IMR-90 (cell line): Measurements from ENCODE around the gene TTLL4. TPM values are rescaled to one million over a fixed set of nuclear protein-coding genes. Genes with fewer than 3 reads are reported as not detected.
A peak's percentile ranks its signal among the peaks of the same experiment; 100 is the strongest.

Experiments used
- ATAC-seq: fragments of 200-7000 bp; cut with Tn5 transposase; 2 replicates; pipeline ENCODE4 v1.9.1; 2020; ENCODE audit warnings: low read depth, mild to moderate bottlenecking, moderate library complexity
- BruUV-seq: library from RNA; stranded (reverse); fragments of 400-500 nt; replicated peaks from 2 replicates; lab custom pipeline; 2021; lab: Mats Ljungman, UMichigan
- CTCF ChIA-PET: fragments of 300-600 bp; formaldehyde crosslinking; extraction: SDS; loops from one replicate; lab custom pipeline; 2021; ENCODE audit warnings: antibody characterized with exemption; lab: Yijun Ruan, JAX
- POLR2A ChIA-PET: fragments of 300-600 bp; sonication (Branson Sonifier 250); formaldehyde crosslinking; loops from one replicate; lab custom pipeline; 2022; ENCODE audit warnings: antibody characterized with exemption; ENCODE audit not compliant: unreplicated experiment; lab: Charles Lee
- DNase-seq: peaks from one replicate; pipeline ENCODE4 v3.0.0; 2013
- H2AFZ ChIP-seq: replicated peaks from 2 replicates; pipeline ENCODE3; 2013; ENCODE audit warnings: low read length, mild to moderate bottlenecking; ENCODE audit not compliant: poor library complexity
- H2AK5ac ChIP-seq: 2 replicates; pipeline ENCODE4 v1.6.1; 2013; ENCODE audit warnings: low read depth, low read length, inconsistent platforms
- H2AK9ac ChIP-seq: replicated peaks from 2 replicates; pipeline ENCODE3; 2013; ENCODE audit warnings: mild to moderate bottlenecking, low read depth, low read length, moderate library complexity; ENCODE audit not compliant: poor library complexity
- H2BK120ac ChIP-seq: 2 replicates; pipeline ENCODE4 v1.6.1; 2013; ENCODE audit warnings: low read depth, low read length, inconsistent platforms
- H2BK15ac ChIP-seq: 3 replicates; pipeline ENCODE4 v1.6.1; 2013; ENCODE audit warnings: low read depth, low read length, inconsistent platforms
- H2BK20ac ChIP-seq: 2 replicates; pipeline ENCODE4 v1.6.1; 2013; ENCODE audit warnings: low read depth, mild to moderate bottlenecking, inconsistent platforms, low read length, moderate library complexity
- H2BK5ac ChIP-seq: 2 replicates; pipeline ENCODE4 v1.6.1; 2013; ENCODE audit warnings: mild to moderate bottlenecking, low read depth, low read length, inconsistent platforms; ENCODE audit not compliant: poor library complexity, severe bottlenecking
- H3K14ac ChIP-seq: replicated peaks from 2 replicates; pipeline ENCODE4 v1.6.1; 2013; ENCODE audit warnings: low read depth, low read length, inconsistent platforms
- H3K18ac ChIP-seq: 2 replicates; pipeline ENCODE4 v1.6.1; 2013; ENCODE audit warnings: low read depth, low read length, control low read depth
- H3K23ac ChIP-seq: 2 replicates; pipeline ENCODE4 v1.6.1; 2013; ENCODE audit warnings: low read depth, low read length, inconsistent platforms
- H3K27ac ChIP-seq: 2 replicates; pipeline ENCODE4 v1.5.1; 2013; ENCODE audit warnings: mild to moderate bottlenecking, control low read depth, low read length; ENCODE audit not compliant: insufficient read depth
- H3K27me3 ChIP-seq: 2 replicates; pipeline ENCODE4 v1.6.1; 2013; ENCODE audit warnings: low read length; ENCODE audit not compliant: control insufficient read depth, insufficient read depth
- H3K36me3 ChIP-seq: 2 replicates; pipeline ENCODE4 v1.6.1; 2013; ENCODE audit warnings: low read length, mixed read lengths; ENCODE audit not compliant: control insufficient read depth, insufficient read depth
- H3K4ac ChIP-seq: 2 replicates; pipeline ENCODE4 v1.6.1; 2013; ENCODE audit warnings: low read depth, low read length, inconsistent platforms
- H3K4me1 ChIP-seq: 2 replicates; pipeline ENCODE4 v1.6.1; 2013; ENCODE audit warnings: low read length, mixed read lengths; ENCODE audit not compliant: control insufficient read depth, insufficient read depth
- H3K4me2 ChIP-seq: 2 replicates; pipeline ENCODE4 v1.6.1; 2013; ENCODE audit warnings: low read depth, mild to moderate bottlenecking, control low read depth, low read length, moderate library complexity
- H3K4me3 ChIP-seq: 2 replicates; pipeline ENCODE4 v1.5.1; 2013; ENCODE audit warnings: low read depth, mild to moderate bottlenecking, control low read depth, low read length, moderate library complexity; ENCODE audit not compliant: insufficient read depth
- H3K56ac ChIP-seq: 2 replicates; pipeline ENCODE4 v1.6.1; 2013; ENCODE audit warnings: low read length, inconsistent platforms; ENCODE audit not compliant: insufficient read depth; ENCODE audit errors: extremely low read depth
- H3K79me1 ChIP-seq, 2 experiments: 2 replicates each; pipeline ENCODE4 v1.6.1; 2013; ENCODE audit warnings: low read length in 2 of 2, inconsistent platforms in 1 of 2, low read depth in 1 of 2
- H3K9ac ChIP-seq: 2 replicates; pipeline ENCODE4 v1.6.1; 2013; ENCODE audit warnings: low read depth, low read length, control low read depth
- H3K9me1 ChIP-seq: 2 replicates; pipeline ENCODE4 v1.6.1; 2013; ENCODE audit warnings: low read length, inconsistent platforms; ENCODE audit not compliant: insufficient read depth
- H3K9me3 ChIP-seq: 2 replicates; pipeline ENCODE4 v1.6.1; 2013; ENCODE audit warnings: low read length; ENCODE audit not compliant: control insufficient read depth, insufficient read depth
- H4K20me1 ChIP-seq: 2 replicates; pipeline ENCODE4 v1.6.1; 2013; ENCODE audit warnings: low read length, inconsistent platforms; ENCODE audit not compliant: insufficient read depth
- H4K5ac ChIP-seq: 2 replicates; pipeline ENCODE4 v1.6.1; 2013; ENCODE audit warnings: mild to moderate bottlenecking, low read depth, low read length, control low read depth
- H4K8ac ChIP-seq, 2 experiments: 2 replicates each; pipeline ENCODE4 v1.6.1; 2013; ENCODE audit warnings: low read depth in 2 of 2, low read length in 2 of 2, control low read depth in 1 of 2, inconsistent platforms in 1 of 2
- H4K91ac ChIP-seq: 2 replicates; pipeline ENCODE4 v1.6.1; 2013; ENCODE audit warnings: low read depth, low read length, inconsistent platforms; ENCODE audit not compliant: insufficient read depth
- FOS ChIP-seq: fragments of 150-350 bp; IDR thresholded peaks from 2 replicates; pipeline ENCODE4 v1.6.1; 2016; ENCODE audit warnings: low read depth, low read length
- SMC3 ChIP-seq: fragments of 150-350 bp; IDR thresholded peaks from 2 replicates; pipeline ENCODE4 v1.6.1; 2016; ENCODE audit warnings: low read depth, mild to moderate bottlenecking, antibody characterized with exemption, low read length, moderate library complexity
- WGBS, 2 experiments: methylation state at CpG; one replicate each; pipeline versions ENCODE4 v1.1.5 to v1.1.7; 2013; ENCODE audit warnings: missing lambda C conversion rate in 2 of 2; ENCODE audit not compliant: insufficient read length in 1 of 2; ENCODE audit errors: extremely low coverage in 2 of 2; 5-methylcytosine and 5-hydroxymethylcytosine counted together
- dilution Hi-C: fragments of 300-500 bp; cut with HindIII; formaldehyde crosslinking; loops from one replicate; pipeline ENCODE4 v1.14.3; 2018; ENCODE audit warnings: low sequenced_read_pairs; ENCODE audit not compliant: unreplicated experiment
- in situ Hi-C: fragments of 300-500 bp; cut with MboI; formaldehyde crosslinking; loops from 3 replicates; pipeline ENCODE4 v1.14.3; 2019; ENCODE audit warnings: low sequenced_read_pairs, inconsistent platforms, mixed read lengths
- intact Hi-C: fragments of 100-400 bp; cut with micrococcal nuclease; formaldehyde crosslinking; loops from 2 replicates; pipeline ENCODE4 v1.10.0; 2022
- polyA plus RNA-seq, 3 experiments: library from polyadenylated mRNA; depleted of rRNA; stranded (reverse); fragments of >200 nt; gene quantifications; 2 replicates each; pipeline ENCODE4 v1.2.3, GENCODE V29; 2012; ENCODE audit warnings: low replicate concordance in 1 of 3
- total RNA-seq: library from RNA; depleted of rRNA; stranded (reverse); fragments of >200 nt; gene quantifications from 2 replicates; pipeline ENCODE4 v1.2.3, GENCODE V29; 2012

TTLL4 gene
- total and polyA plus RNA-seq, 2 of the 4 experiments (the other 2 are of a cell fraction): 9.0 to 22.9 TPM

GRCh38 chr2:218717262-218717661, 6.6 kb downstream of the TTLL4 start:
- Histone ChIP-seq H3K4me2 (peak overlapping the region; percentile 84; the same call in 1 of the 2 replicates), H4K91ac (no peak overlapping the region), H2BK120ac (no peak overlapping the region), H2BK5ac (no peak overlapping the region), H3K9me3 (no peaks in the 10 kb centered on the region), H3K4me3 (no peak overlapping the region), H3K9ac (no peak overlapping the region), H2BK15ac (no peak overlapping the region), H3K4me1 (peaks cover 10% of the 10 kb centered on the region), H4K8ac (no peak overlapping the region), H3K14ac (no peak overlapping the region), H3K9me1 (peaks cover 16% of the 10 kb centered on the region), H3K18ac (peak overlapping the region; percentile 22; the same call in 1 of the 2 replicates), H3K56ac (no peak overlapping the region), H2AK5ac (no peak overlapping the region), H3K4ac (no peak overlapping the region), H3K27ac (no peak overlapping the region), H2AK9ac (no peak overlapping the region), H3K27me3 (no peaks in the 10 kb centered on the region), H4K5ac (0 out of 2 replicates have a peak overlapping the region, but pooled peaks have one; percentile 34), H2BK20ac (no peak overlapping the region), H3K36me3 (no peaks in the 10 kb centered on the region), H4K20me1 (no peaks in the 10 kb centered on the region), H2AFZ (no peak overlapping the region), H3K23ac (no peak overlapping the region), H3K79me1 (peaks cover 32 to 72% of the 10 kb centered on the region in 2 experiments)
- dilution Hi-C loops: no loop called here
- TF ChIP-seq SMC3: no peak
- 0 out of 2 replicates have a peak, but pooled peaks have one; percentile 14 for TF ChIP-seq FOS
- DNase-seq (peak; percentile 51), ATAC-seq (peak; percentile 51; the same call in 1 of the 2 replicates)
- WGBS, 2 experiments: no CpG with 5 or more reads among the region's 3 CpGs
- in situ Hi-C loops: no loop called here
- intact Hi-C loops: no loop called here
- ChIA-PET CTCF (no interaction called here), POLR2A (no interaction called here)
- BruUV-seq: no TSS peak
